Upper lobe of right lung (tissue), 1 donor: ENCODE data around the gene PEX5. TPM values are rescaled to one million over a fixed set of nuclear protein-coding genes. Genes with fewer than 3 reads are reported as not detected.
"Not testable (repeated sequence)": the region's sequence is repeated elsewhere in the genome, so short reads cannot be mapped to it uniquely, and the experiment has no call there.

Experiments used
- ATAC-seq: fragments of 200-7000 bp; cut with Tn5 transposase; one replicate; pipeline ENCODE4 v1.9.1; 2020; ENCODE audit warnings: mild to moderate bottlenecking, moderate library complexity
- DNase-seq: peaks from one replicate; pipeline ENCODE4 v3.0.0-alpha.2; 2020
- H3K27ac ChIP-seq: fragments of 200-600 bp; one replicate; pipeline ENCODE4 v1.8.0; 2022
- H3K27me3 ChIP-seq: fragments of 200-600 bp; one replicate; pipeline ENCODE4 v1.8.0; 2022; ENCODE audit warnings: mild to moderate bottlenecking
- H3K36me3 ChIP-seq: fragments of 200-600 bp; one replicate; pipeline ENCODE4 v1.8.0; 2022
- H3K4me1 ChIP-seq: fragments of 200-600 bp; one replicate; pipeline ENCODE4 v1.8.0; 2022
- H3K4me3 ChIP-seq: fragments of 200-600 bp; one replicate; pipeline ENCODE4 v1.8.0; 2022; ENCODE audit warnings: mild to moderate bottlenecking
- H3K9me3 ChIP-seq: fragments of 200-600 bp; one replicate; pipeline ENCODE4 v1.8.0; 2022
- CTCF ChIP-seq: fragments of 200-600 bp; IDR thresholded peaks from one replicate; pipeline ENCODE4 v1.8.0; 2022; ENCODE audit warnings: antibody characterized with exemption
- intact Hi-C: fragments of 100-400 bp; cut with DNase I; formaldehyde crosslinking; loops from one replicate; pipeline ENCODE4 v1.11.0; 2022
- total RNA-seq: library from RNA; stranded (reverse); fragmentation: NEBNext Ultra II Directional; extraction: Animal tissue kit (Norgen Biotek cat#: 25700); gene quantifications from one replicate; pipeline ENCODE4 v1.2.1, GENCODE V29; 2021
- donor health status: DM: no; HTN: yes; CAD: no; lungs with severe emphysema.

The PEX5 gene
- total RNA-seq, 1 donor from 2014 or later: 46.7 TPM

GRCh38 chr12:7221486-7221885 is 32.0 kb downstream of the PEX5 start:
- intact Hi-C loops: loop anchor here (5.0 to 10.0 kb wide), 2 partner anchors 243 to 416 kb away; no protein-coding TSS in a partner anchor
- Histone ChIP-seq H3K4me3 (no peak overlapping the region), H3K9me3 (no peaks in the 10 kb centered on the region), H3K27ac (no peak overlapping the region), H3K36me3 (no peaks in the 10 kb centered on the region), H3K27me3 (no peaks in the 10 kb centered on the region), H3K4me1 (no peaks in the 10 kb centered on the region)
- DNase-seq (no peak), ATAC-seq (no peak)
- no peak for TF ChIP-seq CTCF

- no peaks in the 10 kb centered on the region for H3K9me3 ChIP-seq
- ATAC-seq (no peak), DNase-seq (no peak)
- no peak overlapping the region for H3K4me3 ChIP-seq
- TF ChIP-seq CTCF: no peak
- no peak overlapping the region for H3K27ac ChIP-seq
- no peaks in the 10 kb centered on the region for H3K27me3 ChIP-seq
- no peaks in the 10 kb centered on the region for H3K36me3 ChIP-seq
- no peaks in the 10 kb centered on the region for H3K4me1 ChIP-seq
- intact Hi-C loops: loop anchor here (10.0 kb wide), 1 partner anchor 235 kb away; no protein-coding TSS in a partner anchor
Observed at GRCh38 chr12:7229741-7230140, 40.3 kb downstream of the PEX5 start.

DNA sequence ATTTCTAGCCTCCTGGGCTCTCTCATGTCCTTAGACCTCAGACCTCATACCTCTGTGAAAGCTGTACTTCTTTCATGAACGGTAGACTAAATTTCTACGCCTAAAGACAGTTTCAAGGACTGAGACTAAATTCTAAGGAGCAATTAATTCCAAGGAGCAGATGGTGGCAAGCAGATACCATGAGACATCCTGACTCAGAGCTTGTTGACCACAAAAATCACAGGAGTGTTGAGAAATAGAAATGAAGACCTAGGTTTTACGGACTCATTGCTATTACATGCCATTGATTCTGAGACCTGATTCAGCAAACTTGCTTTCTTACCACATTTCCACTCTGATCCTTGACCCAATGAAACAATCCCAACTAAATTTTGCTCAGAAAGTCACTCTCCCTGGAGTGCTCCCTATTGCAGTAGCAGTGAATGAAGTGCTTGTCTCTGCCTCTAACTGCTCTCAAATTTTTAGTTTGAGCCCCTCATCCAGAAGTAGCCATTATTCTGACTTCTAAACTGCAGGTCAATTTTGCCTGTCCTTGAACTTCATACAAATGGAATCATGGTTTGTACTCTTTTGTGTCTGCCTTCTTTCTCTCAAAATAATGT is 52.0 kb downstream of the PEX5 start:
- Histone ChIP-seq H3K36me3 (no peaks in the 10 kb centered on the region), H3K9me3 (no peaks in the 10 kb centered on the region), H3K27me3 (no peaks in the 10 kb centered on the region), H3K4me3 (no peak overlapping the region), H3K4me1 (no peaks in the 10 kb centered on the region), H3K27ac (no peak overlapping the region)
- TF ChIP-seq CTCF: no peak
- intact Hi-C loops: no loop called here
- no peak for DNase-seq
- ATAC-seq: no peak

DNA sequence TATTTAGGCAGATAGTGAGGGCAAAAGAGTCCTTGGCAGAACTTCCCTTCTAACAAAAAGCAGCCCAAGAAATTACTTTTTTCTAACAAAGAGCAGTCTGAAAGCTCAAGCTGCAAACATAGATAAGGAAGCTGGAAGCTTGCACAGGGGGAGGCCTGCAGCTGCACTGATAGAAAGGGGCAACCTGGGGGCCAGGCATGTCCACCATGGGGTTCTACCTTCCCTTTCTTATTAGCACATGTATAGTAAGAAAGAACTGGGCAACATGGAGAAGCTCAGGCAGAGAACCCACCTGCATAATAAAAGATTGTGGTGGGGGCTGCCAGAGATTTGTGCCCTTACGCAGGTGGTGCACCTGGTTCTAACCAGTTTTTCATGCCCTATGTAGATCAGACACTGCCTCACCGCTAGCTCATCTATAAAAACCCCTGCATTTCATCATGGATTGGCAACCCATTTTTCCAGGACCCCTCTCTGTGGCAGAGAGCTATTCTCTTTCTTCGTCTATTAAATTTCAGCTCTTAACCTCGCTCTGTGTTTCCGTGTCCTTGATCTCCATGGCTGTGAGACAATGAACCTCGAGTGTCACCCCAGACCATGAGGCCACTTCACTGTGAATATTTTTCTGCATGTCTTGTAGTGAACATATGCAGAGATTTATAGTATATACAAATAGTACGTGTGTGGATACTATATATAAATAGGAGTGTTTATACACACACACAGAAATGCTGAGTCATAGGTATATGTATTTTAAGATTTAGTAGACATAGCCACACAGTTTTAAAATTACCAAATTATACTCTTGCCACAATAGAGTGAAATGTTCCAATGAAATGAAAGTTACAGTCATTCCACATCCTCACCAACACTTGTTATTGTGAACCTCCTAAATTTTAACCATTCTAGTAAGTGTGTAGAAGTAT is 53.0 kb downstream of the PEX5 start:
- no peak for DNase-seq
- no peak for TF ChIP-seq CTCF
- intact Hi-C loops: no loop called here
- ATAC-seq: no peak
- H3K4me1 ChIP-seq: no peaks in the 10 kb centered on the region
- no peaks in the 10 kb centered on the region for H3K27me3 ChIP-seq
- H3K36me3 ChIP-seq: no peaks in the 10 kb centered on the region
- H3K9me3 ChIP-seq: no peaks in the 10 kb centered on the region
- no peak overlapping the region for H3K4me3 ChIP-seq
- H3K27ac ChIP-seq: no peak overlapping the region

DNA sequence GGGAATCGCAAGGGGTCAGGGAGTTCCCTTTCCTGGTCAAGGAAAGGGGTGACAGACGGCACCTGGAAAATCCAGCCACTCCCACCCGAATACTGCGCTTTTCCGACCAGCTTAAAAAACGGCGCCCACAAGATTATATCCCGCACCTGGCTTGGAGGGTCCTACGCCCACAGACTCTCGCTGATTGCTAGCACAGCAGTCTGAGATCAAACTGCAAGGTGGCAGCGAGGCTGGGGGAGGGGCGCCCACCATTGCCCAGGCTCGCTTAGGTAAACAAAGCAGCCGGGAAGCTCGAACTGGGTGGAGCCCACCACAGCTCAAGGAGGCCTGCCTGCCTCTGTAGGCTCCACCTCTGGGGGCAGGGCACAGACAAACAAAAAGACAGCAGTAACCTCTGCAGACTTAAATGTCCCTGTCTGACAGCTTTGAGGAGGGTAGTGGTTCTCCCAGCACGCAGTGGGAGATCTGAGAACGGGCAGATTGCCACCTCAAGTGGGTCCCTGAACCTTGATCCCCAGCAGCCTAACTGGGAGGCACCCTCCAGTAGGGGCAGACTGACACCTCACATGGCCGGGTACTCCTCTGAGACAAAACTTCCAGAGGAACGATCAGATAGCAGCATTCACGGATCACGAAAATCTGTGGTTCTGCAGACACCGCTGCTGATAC is 62.0 kb downstream of the PEX5 start:
- ATAC-seq, H3K27me3 ChIP-seq, H3K27ac ChIP-seq, H3K4me3 ChIP-seq, H3K36me3 ChIP-seq, intact Hi-C loops, DNase-seq, H3K9me3 ChIP-seq, H3K4me1 ChIP-seq: not testable (repeated sequence)

- TF ChIP-seq CTCF: no peak
- no peaks in the 10 kb centered on the region for H3K36me3 ChIP-seq
- no peaks in the 10 kb centered on the region for H3K4me1 ChIP-seq
- DNase-seq (no peak), ATAC-seq (no peak)
- H3K27ac ChIP-seq: no peak overlapping the region
- no peaks in the 10 kb centered on the region for H3K9me3 ChIP-seq
- intact Hi-C loops: no loop called here
- H3K27me3 ChIP-seq: no peaks in the 10 kb centered on the region
- no peak overlapping the region for H3K4me3 ChIP-seq
Observed at GRCh38 chr12:7259060-7259459, 69.6 kb downstream of the PEX5 start.
